IMR-90 (cell line): ENCODE measurements around the gene OR52I2. TPM values are rescaled to one million over a fixed set of nuclear protein-coding genes. Genes with fewer than 3 reads are reported as not detected.

ENCODE experiments used
- ATAC-seq: fragments of 200-7000 bp; cut with Tn5 transposase; 2 replicates; pipeline ENCODE4 v1.9.1; 2020; ENCODE audit warnings: low read depth, mild to moderate bottlenecking, moderate library complexity
- BruUV-seq: library from RNA; stranded (reverse); fragments of 400-500 nt; replicated peaks from 2 replicates; lab custom pipeline; 2021; lab: Mats Ljungman, UMichigan
- CTCF ChIA-PET: fragments of 300-600 bp; formaldehyde crosslinking; extraction: SDS; loops from one replicate; lab custom pipeline; 2021; ENCODE audit warnings: antibody characterized with exemption; lab: Yijun Ruan, JAX
- POLR2A ChIA-PET: fragments of 300-600 bp; sonication (Branson Sonifier 250); formaldehyde crosslinking; loops from one replicate; lab custom pipeline; 2022; ENCODE audit warnings: antibody characterized with exemption; ENCODE audit not compliant: unreplicated experiment; lab: Charles Lee
- DNase-seq: peaks from one replicate; pipeline ENCODE4 v3.0.0; 2013
- H2AFZ ChIP-seq: replicated peaks from 2 replicates; pipeline ENCODE3; 2013; ENCODE audit warnings: low read length, mild to moderate bottlenecking; ENCODE audit not compliant: poor library complexity
- H2AK5ac ChIP-seq: 2 replicates; pipeline ENCODE4 v1.6.1; 2013; ENCODE audit warnings: low read depth, low read length, inconsistent platforms
- H2AK9ac ChIP-seq: replicated peaks from 2 replicates; pipeline ENCODE3; 2013; ENCODE audit warnings: mild to moderate bottlenecking, low read depth, low read length, moderate library complexity; ENCODE audit not compliant: poor library complexity
- H2BK120ac ChIP-seq: 2 replicates; pipeline ENCODE4 v1.6.1; 2013; ENCODE audit warnings: low read depth, low read length, inconsistent platforms
- H2BK15ac ChIP-seq: 3 replicates; pipeline ENCODE4 v1.6.1; 2013; ENCODE audit warnings: low read depth, low read length, inconsistent platforms
- H2BK20ac ChIP-seq: 2 replicates; pipeline ENCODE4 v1.6.1; 2013; ENCODE audit warnings: low read depth, mild to moderate bottlenecking, inconsistent platforms, low read length, moderate library complexity
- H2BK5ac ChIP-seq: 2 replicates; pipeline ENCODE4 v1.6.1; 2013; ENCODE audit warnings: mild to moderate bottlenecking, low read depth, low read length, inconsistent platforms; ENCODE audit not compliant: poor library complexity, severe bottlenecking
- H3K14ac ChIP-seq: replicated peaks from 2 replicates; pipeline ENCODE4 v1.6.1; 2013; ENCODE audit warnings: low read depth, low read length, inconsistent platforms
- H3K18ac ChIP-seq: 2 replicates; pipeline ENCODE4 v1.6.1; 2013; ENCODE audit warnings: low read depth, low read length, control low read depth
- H3K23ac ChIP-seq: 2 replicates; pipeline ENCODE4 v1.6.1; 2013; ENCODE audit warnings: low read depth, low read length, inconsistent platforms
- H3K27ac ChIP-seq: 2 replicates; pipeline ENCODE4 v1.5.1; 2013; ENCODE audit warnings: mild to moderate bottlenecking, control low read depth, low read length; ENCODE audit not compliant: insufficient read depth
- H3K27me3 ChIP-seq: 2 replicates; pipeline ENCODE4 v1.6.1; 2013; ENCODE audit warnings: low read length; ENCODE audit not compliant: control insufficient read depth, insufficient read depth
- H3K36me3 ChIP-seq: 2 replicates; pipeline ENCODE4 v1.6.1; 2013; ENCODE audit warnings: low read length, mixed read lengths; ENCODE audit not compliant: control insufficient read depth, insufficient read depth
- H3K4ac ChIP-seq: 2 replicates; pipeline ENCODE4 v1.6.1; 2013; ENCODE audit warnings: low read depth, low read length, inconsistent platforms
- H3K4me1 ChIP-seq: 2 replicates; pipeline ENCODE4 v1.6.1; 2013; ENCODE audit warnings: low read length, mixed read lengths; ENCODE audit not compliant: control insufficient read depth, insufficient read depth
- H3K4me2 ChIP-seq: 2 replicates; pipeline ENCODE4 v1.6.1; 2013; ENCODE audit warnings: low read depth, mild to moderate bottlenecking, control low read depth, low read length, moderate library complexity
- H3K4me3 ChIP-seq: 2 replicates; pipeline ENCODE4 v1.5.1; 2013; ENCODE audit warnings: low read depth, mild to moderate bottlenecking, control low read depth, low read length, moderate library complexity; ENCODE audit not compliant: insufficient read depth
- H3K56ac ChIP-seq: 2 replicates; pipeline ENCODE4 v1.6.1; 2013; ENCODE audit warnings: low read length, inconsistent platforms; ENCODE audit not compliant: insufficient read depth; ENCODE audit errors: extremely low read depth
- H3K79me1 ChIP-seq, 2 experiments: 2 replicates each; pipeline ENCODE4 v1.6.1; 2013; ENCODE audit warnings: low read length in 2 of 2, inconsistent platforms in 1 of 2, low read depth in 1 of 2
- H3K9ac ChIP-seq: 2 replicates; pipeline ENCODE4 v1.6.1; 2013; ENCODE audit warnings: low read depth, low read length, control low read depth
- H3K9me1 ChIP-seq: 2 replicates; pipeline ENCODE4 v1.6.1; 2013; ENCODE audit warnings: low read length, inconsistent platforms; ENCODE audit not compliant: insufficient read depth
- H3K9me3 ChIP-seq: 2 replicates; pipeline ENCODE4 v1.6.1; 2013; ENCODE audit warnings: low read length; ENCODE audit not compliant: control insufficient read depth, insufficient read depth
- H4K20me1 ChIP-seq: 2 replicates; pipeline ENCODE4 v1.6.1; 2013; ENCODE audit warnings: low read length, inconsistent platforms; ENCODE audit not compliant: insufficient read depth
- H4K5ac ChIP-seq: 2 replicates; pipeline ENCODE4 v1.6.1; 2013; ENCODE audit warnings: mild to moderate bottlenecking, low read depth, low read length, control low read depth
- H4K8ac ChIP-seq, 2 experiments: 2 replicates each; pipeline ENCODE4 v1.6.1; 2013; ENCODE audit warnings: low read depth in 2 of 2, low read length in 2 of 2, control low read depth in 1 of 2, inconsistent platforms in 1 of 2
- H4K91ac ChIP-seq: 2 replicates; pipeline ENCODE4 v1.6.1; 2013; ENCODE audit warnings: low read depth, low read length, inconsistent platforms; ENCODE audit not compliant: insufficient read depth
- BHLHE40 ChIP-seq: fragments of 150-350 bp; IDR thresholded peaks from 2 replicates; pipeline ENCODE4 v1.6.1; 2016; ENCODE audit warnings: mild to moderate bottlenecking, low read depth, low read length
- CEBPB ChIP-seq: IDR thresholded peaks from 2 replicates; pipeline ENCODE4 v1.6.1; 2012; ENCODE audit warnings: low read depth, low read length, improper control_type of control experiment
- CHD1 ChIP-seq: IDR thresholded peaks from 2 replicates; pipeline ENCODE4 v1.6.1; 2012; ENCODE audit warnings: low read depth, low read length, improper control_type of control experiment
- MAFK ChIP-seq: IDR thresholded peaks from 2 replicates; pipeline ENCODE4 v1.6.1; 2012; ENCODE audit warnings: low read depth, low read length, improper control_type of control experiment
- MAZ ChIP-seq: IDR thresholded peaks from 2 replicates; pipeline ENCODE4 v1.6.1; 2012; ENCODE audit warnings: low read depth, mild to moderate bottlenecking, low read length, improper control_type of control experiment, moderate library complexity, borderline replicate concordance
- MXI1 ChIP-seq: IDR thresholded peaks from 2 replicates; pipeline ENCODE4 v1.6.1; 2012; ENCODE audit warnings: low read depth, mild to moderate bottlenecking, low read length, moderate library complexity, borderline replicate concordance
- POLR2A ChIP-seq: IDR thresholded peaks from 2 replicates; pipeline ENCODE4 v1.6.1; 2012; ENCODE audit warnings: mild to moderate bottlenecking, low read depth, low read length
- RCOR1 ChIP-seq: IDR thresholded peaks from 2 replicates; pipeline ENCODE4 v1.6.1; 2012; ENCODE audit warnings: mild to moderate bottlenecking, low read length, improper control_type of control experiment; ENCODE audit not compliant: insufficient replicate concordance
- RFX5 ChIP-seq: IDR thresholded peaks from 2 replicates; pipeline ENCODE4 v1.8.0; 2012; ENCODE audit warnings: low read depth, mild to moderate bottlenecking, low read length, moderate library complexity
- SMC3 ChIP-seq: fragments of 150-350 bp; IDR thresholded peaks from 2 replicates; pipeline ENCODE4 v1.6.1; 2016; ENCODE audit warnings: low read depth, mild to moderate bottlenecking, antibody characterized with exemption, low read length, moderate library complexity
- WGBS, 2 experiments: methylation state at CpG; one replicate each; pipeline versions ENCODE4 v1.1.5 to v1.1.7; 2013; ENCODE audit warnings: missing lambda C conversion rate in 2 of 2; ENCODE audit not compliant: insufficient read length in 1 of 2; ENCODE audit errors: extremely low coverage in 2 of 2; 5-methylcytosine and 5-hydroxymethylcytosine counted together
- dilution Hi-C: fragments of 300-500 bp; cut with HindIII; formaldehyde crosslinking; loops from one replicate; pipeline ENCODE4 v1.14.3; 2018; ENCODE audit warnings: low sequenced_read_pairs; ENCODE audit not compliant: unreplicated experiment
- in situ Hi-C: fragments of 300-500 bp; cut with MboI; formaldehyde crosslinking; loops from 3 replicates; pipeline ENCODE4 v1.14.3; 2019; ENCODE audit warnings: low sequenced_read_pairs, inconsistent platforms, mixed read lengths
- intact Hi-C: fragments of 100-400 bp; cut with micrococcal nuclease; formaldehyde crosslinking; loops from 2 replicates; pipeline ENCODE4 v1.10.0; 2022
- polyA plus RNA-seq, 3 experiments: library from polyadenylated mRNA; depleted of rRNA; stranded (reverse); fragments of >200 nt; gene quantifications; 2 replicates each; pipeline ENCODE4 v1.2.3, GENCODE V29; 2012; ENCODE audit warnings: low replicate concordance in 1 of 3
- total RNA-seq: library from RNA; depleted of rRNA; stranded (reverse); fragments of >200 nt; gene quantifications from 2 replicates; pipeline ENCODE4 v1.2.3, GENCODE V29; 2012
- TF ChIP-seq, protein P1 (sequence below): fragments of 150-350 bp; IDR thresholded peaks from 2 replicates; pipeline ENCODE4 v1.6.1; 2017; ENCODE audit warnings: mild to moderate bottlenecking, antibody characterized with exemption, low read length, low read depth
- TF ChIP-seq, protein P2 (sequence below): conservative IDR thresholded peaks from 2 replicates; pipeline ENCODE4 v1.5.1; 2012; ENCODE audit warnings: mild to moderate bottlenecking, low read depth, low read length, improper control_type of control experiment
- TF ChIP-seq, protein P3 (sequence below): fragments of 150-350 bp; IDR thresholded peaks from 2 replicates; pipeline ENCODE4 v1.6.1; 2016; ENCODE audit warnings: low read depth, mild to moderate bottlenecking, low read length, moderate library complexity, borderline replicate concordance

OR52I2 gene
- total and polyA plus RNA-seq, 2 of the 4 experiments (the other 2 are of a cell fraction): not detected

DNA sequence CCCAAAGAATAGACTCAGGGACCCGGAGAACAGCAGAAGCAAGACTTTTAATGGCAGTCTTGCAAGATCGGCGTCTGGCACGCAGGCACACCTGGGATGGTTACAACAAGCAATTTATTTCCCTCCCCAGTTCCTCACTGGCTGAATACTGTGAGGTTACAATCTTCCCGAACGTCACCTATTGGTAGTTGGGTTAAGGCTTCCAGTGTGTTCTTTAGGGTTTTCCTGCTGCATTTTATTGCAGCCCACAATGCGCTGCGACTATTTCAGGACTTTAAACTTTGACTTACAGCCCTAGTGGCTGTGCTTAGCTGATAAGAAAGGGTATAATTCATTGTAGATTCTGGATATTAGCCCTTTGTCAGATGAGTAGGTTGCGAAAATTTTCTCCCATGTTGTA, 38.0 kb downstream of the OR52I2 start:
- ChIA-PET CTCF (no interaction called here), POLR2A (no interaction called here)
- BruUV-seq: no TSS peak
- no peak overlapping the region for H2AK9ac ChIP-seq
- no peak overlapping the region for H3K14ac ChIP-seq
- no peak overlapping the region for H3K18ac ChIP-seq
- H4K8ac ChIP-seq: no peak overlapping the region
- no peaks in the 10 kb centered on the region for H3K36me3 ChIP-seq
- H3K56ac ChIP-seq: no peak overlapping the region
- no peaks in the 10 kb centered on the region for H3K4me1 ChIP-seq
- no peak overlapping the region for H2BK15ac ChIP-seq
- no peak for ATAC-seq
- no peaks in the 10 kb centered on the region for H3K79me1 ChIP-seq
- in situ Hi-C loops: no loop called here
- no peak overlapping the region for H2AFZ ChIP-seq
- no peak overlapping the region for H4K5ac ChIP-seq
- H3K4me2 ChIP-seq: no peak overlapping the region
- no peaks in the 10 kb centered on the region for H3K9me3 ChIP-seq
- H3K27ac ChIP-seq: no peak overlapping the region
- H3K9ac ChIP-seq: no peak overlapping the region
- peaks cover 2% of the 10 kb centered on the region; the same call in 1 of the 2 replicates for H3K27me3 ChIP-seq
- no peak for TF ChIP-seq MAFK
- TF ChIP-seq MXI1: no peak
- TF ChIP-seq CHD1: no peak
- TF ChIP-seq CEBPB: no peak
- no peak for TF ChIP-seq SMC3
- no peak for TF ChIP-seq RFX5
- no peak for TF ChIP-seq POLR2A
- TF ChIP-seq BHLHE40: no peak
- no peak for TF ChIP-seq MAZ
- TF ChIP-seq, protein P1, sequence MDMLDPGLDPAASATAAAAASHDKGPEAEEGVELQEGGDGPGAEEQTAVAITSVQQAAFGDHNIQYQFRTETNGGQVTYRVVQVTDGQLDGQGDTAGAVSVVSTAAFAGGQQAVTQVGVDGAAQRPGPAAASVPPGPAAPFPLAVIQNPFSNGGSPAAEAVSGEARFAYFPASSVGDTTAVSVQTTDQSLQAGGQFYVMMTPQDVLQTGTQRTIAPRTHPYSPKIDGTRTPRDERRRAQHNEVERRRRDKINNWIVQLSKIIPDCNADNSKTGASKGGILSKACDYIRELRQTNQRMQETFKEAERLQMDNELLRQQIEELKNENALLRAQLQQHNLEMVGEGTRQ: no peak
- TF ChIP-seq, protein P2, sequence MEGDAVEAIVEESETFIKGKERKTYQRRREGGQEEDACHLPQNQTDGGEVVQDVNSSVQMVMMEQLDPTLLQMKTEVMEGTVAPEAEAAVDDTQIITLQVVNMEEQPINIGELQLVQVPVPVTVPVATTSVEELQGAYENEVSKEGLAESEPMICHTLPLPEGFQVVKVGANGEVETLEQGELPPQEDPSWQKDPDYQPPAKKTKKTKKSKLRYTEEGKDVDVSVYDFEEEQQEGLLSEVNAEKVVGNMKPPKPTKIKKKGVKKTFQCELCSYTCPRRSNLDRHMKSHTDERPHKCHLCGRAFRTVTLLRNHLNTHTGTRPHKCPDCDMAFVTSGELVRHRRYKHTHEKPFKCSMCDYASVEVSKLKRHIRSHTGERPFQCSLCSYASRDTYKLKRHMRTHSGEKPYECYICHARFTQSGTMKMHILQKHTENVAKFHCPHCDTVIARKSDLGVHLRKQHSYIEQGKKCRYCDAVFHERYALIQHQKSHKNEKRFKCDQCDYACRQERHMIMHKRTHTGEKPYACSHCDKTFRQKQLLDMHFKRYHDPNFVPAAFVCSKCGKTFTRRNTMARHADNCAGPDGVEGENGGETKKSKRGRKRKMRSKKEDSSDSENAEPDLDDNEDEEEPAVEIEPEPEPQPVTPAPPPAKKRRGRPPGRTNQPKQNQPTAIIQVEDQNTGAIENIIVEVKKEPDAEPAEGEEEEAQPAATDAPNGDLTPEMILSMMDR: no peak
- TF ChIP-seq, protein P3, sequence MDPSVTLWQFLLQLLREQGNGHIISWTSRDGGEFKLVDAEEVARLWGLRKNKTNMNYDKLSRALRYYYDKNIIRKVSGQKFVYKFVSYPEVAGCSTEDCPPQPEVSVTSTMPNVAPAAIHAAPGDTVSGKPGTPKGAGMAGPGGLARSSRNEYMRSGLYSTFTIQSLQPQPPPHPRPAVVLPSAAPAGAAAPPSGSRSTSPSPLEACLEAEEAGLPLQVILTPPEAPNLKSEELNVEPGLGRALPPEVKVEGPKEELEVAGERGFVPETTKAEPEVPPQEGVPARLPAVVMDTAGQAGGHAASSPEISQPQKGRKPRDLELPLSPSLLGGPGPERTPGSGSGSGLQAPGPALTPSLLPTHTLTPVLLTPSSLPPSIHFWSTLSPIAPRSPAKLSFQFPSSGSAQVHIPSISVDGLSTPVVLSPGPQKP: no peak
- no peak for TF ChIP-seq RCOR1
- intact Hi-C loops: no loop called here
- WGBS, 2 experiments: no CpG with 5 or more reads among the region's 9 CpGs
- dilution Hi-C loops: no loop called here
- H2BK120ac ChIP-seq: no peak overlapping the region
- DNase-seq: no peak
- H2BK20ac ChIP-seq: no peak overlapping the region
- H4K91ac ChIP-seq: no peak overlapping the region
- H4K20me1 ChIP-seq: no peaks in the 10 kb centered on the region
- no peak overlapping the region for H3K4ac ChIP-seq
- H3K9me1 ChIP-seq: no peaks in the 10 kb centered on the region
- no peak overlapping the region for H2BK5ac ChIP-seq
- H3K23ac ChIP-seq: no peak overlapping the region
- no peak overlapping the region for H3K4me3 ChIP-seq
- H2AK5ac ChIP-seq: no peak overlapping the region
